GM12875 (cell line): Measurements from ENCODE around the gene SOX1.

Source experiments
- H3K4me3 ChIP-seq: one replicate; pipeline ENCODE4 v1.5.1; 2011; ENCODE audit warnings: low read depth, low read length, control low read depth
- CTCF ChIP-seq: IDR thresholded peaks from 2 replicates; pipeline ENCODE4 v1.5.1; 2011; ENCODE audit warnings: low read depth, mild to moderate bottlenecking, control low read depth, inconsistent platforms, low read length, moderate library complexity, borderline replicate concordance; ENCODE audit not compliant: insufficient read depth

SOX1 gene

GRCh38 chr13:112103260-112103838 is 36.4 kb downstream of the SOX1 start:
- no peak for TF ChIP-seq CTCF
- H3K4me3 ChIP-seq, result no peak overlapping the region

GRCh38 chr13:112103961-112104880 is 37.3 kb downstream of the SOX1 start:
- TF ChIP-seq CTCF, result no peak
- no peak overlapping the region for H3K4me3 ChIP-seq

GRCh38 chr13:112104881-112105234 is 37.9 kb downstream of the SOX1 start:
- H3K4me3 ChIP-seq, result no peak overlapping the region
- TF ChIP-seq CTCF, result no peak

GRCh38 chr13:112105244-112105681 is 38.3 kb downstream of the SOX1 start:
- no peak for TF ChIP-seq CTCF
- H3K4me3 ChIP-seq, result no peak overlapping the region

GRCh38 chr13:112105892-112106291 is 38.9 kb downstream of the SOX1 start:
- TF ChIP-seq CTCF, result no peak
- no peak overlapping the region for H3K4me3 ChIP-seq

GRCh38 chr13:112106478-112107141 is 39.7 kb downstream of the SOX1 start:
- TF ChIP-seq CTCF, result no peak
- no peak overlapping the region for H3K4me3 ChIP-seq
